Endothelial cell of umbilical vein (primary cell): ENCODE results near the gene ENTPD7.
"Not testable (repeated sequence)": the region's sequence is repeated elsewhere in the genome, so short reads cannot be mapped to it uniquely, and the experiment has no call there.

Experiments
- EZH2 ChIP-seq: IDR thresholded peaks from 2 replicates; pipeline ENCODE4 v1.6.1; 2012; ENCODE audit warnings: borderline replicate concordance, low read depth, mild to moderate bottlenecking, moderate library complexity, low read length, inconsistent platforms; ENCODE audit not compliant: severe bottlenecking
- POLR2A ChIP-seq: IDR thresholded peaks from 2 replicates; pipeline ENCODE4 v1.6.1; 2012; ENCODE audit warnings: low read depth, mild to moderate bottlenecking, control low read depth, low read length
- TF ChIP-seq, protein P1 (sequence below), 2 donors: IDR thresholded peaks; 1 replicate in 1 of 2; 2 replicates in 1 of 2; pipeline ENCODE4 v1.5.1; 2011; ENCODE audit warnings: low read length in 2 of 2, mild to moderate bottlenecking in 2 of 2, moderate library complexity in 2 of 2, control low read depth in 1 of 2, inconsistent platforms in 1 of 2, low read depth in 1 of 2; ENCODE audit not compliant: insufficient read depth in 1 of 2; ENCODE audit errors: extremely low read depth in 1 of 2

DNA sequence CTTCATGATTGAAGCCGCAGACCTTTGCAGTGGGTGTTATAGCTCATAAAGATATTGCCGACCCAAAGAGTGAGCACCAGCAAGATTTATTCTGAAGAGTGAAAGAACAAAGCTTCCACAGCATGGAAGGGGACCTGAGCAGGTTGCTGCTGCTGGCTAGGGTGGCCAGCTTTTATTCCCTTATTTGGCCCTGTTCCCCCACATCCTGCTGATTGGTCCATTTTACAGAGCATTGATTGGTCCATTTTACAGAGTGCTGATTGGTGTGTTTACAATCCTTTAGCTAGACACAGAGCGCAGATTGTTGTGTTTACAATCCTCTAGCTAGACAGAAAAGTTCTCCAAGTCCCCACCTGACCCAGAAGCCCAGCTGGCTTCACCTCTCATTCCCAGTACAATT is 34.2 kb upstream of the ENTPD7 start:
- TF ChIP-seq EZH2, POLR2A: not testable (repeated sequence)
- TF ChIP-seq, protein P1, sequence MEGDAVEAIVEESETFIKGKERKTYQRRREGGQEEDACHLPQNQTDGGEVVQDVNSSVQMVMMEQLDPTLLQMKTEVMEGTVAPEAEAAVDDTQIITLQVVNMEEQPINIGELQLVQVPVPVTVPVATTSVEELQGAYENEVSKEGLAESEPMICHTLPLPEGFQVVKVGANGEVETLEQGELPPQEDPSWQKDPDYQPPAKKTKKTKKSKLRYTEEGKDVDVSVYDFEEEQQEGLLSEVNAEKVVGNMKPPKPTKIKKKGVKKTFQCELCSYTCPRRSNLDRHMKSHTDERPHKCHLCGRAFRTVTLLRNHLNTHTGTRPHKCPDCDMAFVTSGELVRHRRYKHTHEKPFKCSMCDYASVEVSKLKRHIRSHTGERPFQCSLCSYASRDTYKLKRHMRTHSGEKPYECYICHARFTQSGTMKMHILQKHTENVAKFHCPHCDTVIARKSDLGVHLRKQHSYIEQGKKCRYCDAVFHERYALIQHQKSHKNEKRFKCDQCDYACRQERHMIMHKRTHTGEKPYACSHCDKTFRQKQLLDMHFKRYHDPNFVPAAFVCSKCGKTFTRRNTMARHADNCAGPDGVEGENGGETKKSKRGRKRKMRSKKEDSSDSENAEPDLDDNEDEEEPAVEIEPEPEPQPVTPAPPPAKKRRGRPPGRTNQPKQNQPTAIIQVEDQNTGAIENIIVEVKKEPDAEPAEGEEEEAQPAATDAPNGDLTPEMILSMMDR (IDR thresholded peaks at IDR 0.05; ENCODE audit: extremely low read depth in 1 of 2, insufficient read depth in 1 of 2, low read depth in 1 of 2, low read length in 2 of 2): not testable (repeated sequence)
